ENCODE results near the gene OSCAR. TPM values are rescaled to one million over a fixed set of nuclear protein-coding genes. Genes with fewer than 3 reads are reported as not detected.

The OSCAR gene
- total and polyA plus RNA-seq, 10 of the 15 experiments (the other 5 are each of a cell fraction or from before 2014, with no cell fraction given): 0.08 to 0.27 (median 0.10) TPM; not detected in 7

GRCh38 chr19:54137699-54138488 is 37.3 kb upstream of the OSCAR start, which contains the start of gene CNOT3:
Gene CNOT3, plus strand, starts transcription at chr19:54137762. Its CDS starts 5,217 bp downstream, at chr19:54142979.
- no TSS peak for BruUV-seq (replicated peaks)
- RAD21 ChIA-PET (ENCODE audit: unreplicated experiment): interaction anchor here (1.0 to 2.4 kb wide), 12 partner anchors 11 to 1339 kb away, joined by 3 to 23 read pairs (median 4); partner anchors contain the start of genes LENG1, MBOAT7, PRPF31 and TFPT
- in situ Hi-C loops (cut with MboI): loop anchor here (25.0 kb wide), 1 partner anchor 1524 kb away; the partner anchor contains the start of gene U2AF2
- peak within 1 kb of the TSS; percentile 91 for H3K4me3 ChIP-seq
- FAIRE-seq (no peak), DNase-seq (ENCODE audit: low read depth, low spot score) (no peak), ATAC-seq (peak; percentile 5; the same call in 1 of the 3 replicates)
- CTCF ChIA-PET: interaction anchor here (0.6 to 2.3 kb wide), 6 partner anchors 21 to 344 kb away, joined by 3 to 15 read pairs (median 6); partner anchors contain the start of genes LENG1, MBOAT7 and TMC4
- peaks cover 2% of the 10 kb centered on the region; the same call in 2 of the 3 replicates for H3K9me3 ChIP-seq (replicated peaks; ENCODE audit: control insufficient read depth, insufficient read depth, low read length)
- H3K36me3 ChIP-seq (ENCODE audit: control insufficient read depth in 2 of 2, insufficient read depth in 2 of 2, low read length in 1 of 2): peaks cover 2 to 12% of the 10 kb centered on the region in 2 experiments; a peak in 3 of 4 replicates
- no peaks in the 10 kb centered on the region for H3K27me3 ChIP-seq (replicated peaks in 1 of 2; ENCODE audit: control insufficient read depth in 2 of 2, insufficient read depth in 2 of 2, low read length in 1 of 2)
- POLR2A ChIA-PET: interaction anchor here (1.0 to 3.5 kb wide), 12 partner anchors 18 to 1201 kb away, joined by 3 to 36 read pairs (median 6); partner anchors contain the start of genes KMT5C, LENG1, LENG8 and LENG9
- peaks cover 19% of the 10 kb centered on the region for H3K4me1 ChIP-seq (ENCODE audit: control insufficient read depth, insufficient read depth, low read length)
- H2AFZ ChIP-seq (ENCODE audit: control insufficient read depth, low read depth, low read length): peak within 1 kb of the TSS; percentile 84
- H4K20me1 ChIP-seq (ENCODE audit: control insufficient read depth, insufficient read depth): peaks cover 12% of the 10 kb centered on the region
- peak within 1 kb of the TSS; percentile 90 for H3K27ac ChIP-seq (ENCODE audit: control insufficient read depth, insufficient read depth)
- SMC1A ChIA-PET (ENCODE audit: uncharacterized antibody, unreplicated experiment): interaction anchor here (1.0 to 1.4 kb wide), 5 partner anchors 23 to 310 kb away, joined by 3 to 6 read pairs (median 4); partner anchors contain the start of genes PRPF31, RPS9 and TFPT
- peaks cover 40% of the 10 kb centered on the region for H3K79me2 ChIP-seq (ENCODE audit: control insufficient read depth, insufficient read depth, low read length)
- intact Hi-C loops (cut with micrococcal nuclease; ENCODE audit: unreplicated experiment): loop anchor here (1.0 to 2.0 kb wide), 3 partner anchors 21 to 63 kb away; partner anchors contain the start of genes LENG1, NDUFA3 and RPS9
- 1% methylated on average over 65 of the region's 103 CpGs for WGBS (ENCODE audit: insufficient coverage, insufficient replicate concordance, low lambda C conversion rate, missing lambda C conversion rate)
- peak within 1 kb of the TSS; percentile 95 for H3K9ac ChIP-seq (ENCODE audit: control insufficient read depth, insufficient read depth, low read length)
- H3K4me2 ChIP-seq (ENCODE audit: control insufficient read depth, insufficient read depth): peak within 1 kb of the TSS; percentile 99
- TF ChIP-seq SUZ12 (IDR thresholded peaks at IDR 0.05; ENCODE audit: unreplicated experiment) (no peak), FOXM1 (IDR thresholded peaks at IDR 0.05; ENCODE audit: low read depth, low read length) (no peak), IKZF1 (conservative IDR thresholded peaks at IDR 0.05) (peak; percentile 16; the same call in 1 of the 2 replicates), POU2F2 (IDR thresholded peaks at IDR 0.05; ENCODE audit: borderline replicate concordance, low read depth, low read length) (no peak; the same call in 2 of the 3 replicates), PBX3 (IDR thresholded peaks at IDR 0.05; ENCODE audit: insufficient replicate concordance, low read depth, low read length) (no peak), SIN3A (IDR thresholded peaks at IDR 0.05; ENCODE audit: low read depth, low read length) (peak; percentile 6; the same call in 1 of the 2 replicates), ZNF622 (IDR thresholded peaks at IDR 0.05) (no peak), SRF (IDR thresholded peaks at IDR 0.05; ENCODE audit: low read depth in 2 of 2, low read length in 2 of 2) (0 out of 4 replicates have a peak, but pooled peaks of 1 of the 2 experiments have one; percentile 1), ZZZ3 (IDR thresholded peaks at IDR 0.05; ENCODE audit: control insufficient read depth, insufficient read length, low read depth) (no peak), WRNIP1 (IDR thresholded peaks at IDR 0.05; ENCODE audit: borderline replicate concordance, low read depth, low read length) (no peak), USF2 (IDR thresholded peaks at IDR 0.05; ENCODE audit: borderline replicate concordance, low read depth, low read length) (no peak), ATF7 (IDR thresholded peaks at IDR 0.05; ENCODE audit: low read depth) (no peak), SUPT20H (IDR thresholded peaks at IDR 0.05; ENCODE audit: borderline replicate concordance, control insufficient read depth, low read depth, low read length) (no peak), CBX3 (IDR thresholded peaks at IDR 0.05; ENCODE audit: borderline replicate concordance, low read depth) (no peak), TCF12 (IDR thresholded peaks at IDR 0.05; ENCODE audit: low read depth, low read length) (no peak)
- TF ChIP-seq, protein P1, sequence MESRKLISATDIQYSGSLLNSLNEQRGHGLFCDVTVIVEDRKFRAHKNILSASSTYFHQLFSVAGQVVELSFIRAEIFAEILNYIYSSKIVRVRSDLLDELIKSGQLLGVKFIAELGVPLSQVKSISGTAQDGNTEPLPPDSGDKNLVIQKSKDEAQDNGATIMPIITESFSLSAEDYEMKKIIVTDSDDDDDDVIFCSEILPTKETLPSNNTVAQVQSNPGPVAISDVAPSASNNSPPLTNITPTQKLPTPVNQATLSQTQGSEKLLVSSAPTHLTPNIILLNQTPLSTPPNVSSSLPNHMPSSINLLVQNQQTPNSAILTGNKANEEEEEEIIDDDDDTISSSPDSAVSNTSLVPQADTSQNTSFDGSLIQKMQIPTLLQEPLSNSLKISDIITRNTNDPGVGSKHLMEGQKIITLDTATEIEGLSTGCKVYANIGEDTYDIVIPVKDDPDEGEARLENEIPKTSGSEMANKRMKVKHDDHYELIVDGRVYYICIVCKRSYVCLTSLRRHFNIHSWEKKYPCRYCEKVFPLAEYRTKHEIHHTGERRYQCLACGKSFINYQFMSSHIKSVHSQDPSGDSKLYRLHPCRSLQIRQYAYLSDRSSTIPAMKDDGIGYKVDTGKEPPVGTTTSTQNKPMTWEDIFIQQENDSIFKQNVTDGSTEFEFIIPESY (IDR thresholded peaks at IDR 0.05): no peak
- TF ChIP-seq, protein P2, sequence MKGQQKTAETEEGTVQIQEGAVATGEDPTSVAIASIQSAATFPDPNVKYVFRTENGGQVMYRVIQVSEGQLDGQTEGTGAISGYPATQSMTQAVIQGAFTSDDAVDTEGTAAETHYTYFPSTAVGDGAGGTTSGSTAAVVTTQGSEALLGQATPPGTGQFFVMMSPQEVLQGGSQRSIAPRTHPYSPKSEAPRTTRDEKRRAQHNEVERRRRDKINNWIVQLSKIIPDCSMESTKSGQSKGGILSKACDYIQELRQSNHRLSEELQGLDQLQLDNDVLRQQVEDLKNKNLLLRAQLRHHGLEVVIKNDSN (IDR thresholded peaks at IDR 0.05; ENCODE audit: borderline replicate concordance, extremely low read length, insufficient read depth, low read depth, low read length): no peak
